HCT116 (cell line): ENCODE data around the gene ARID5B. TPM values are rescaled to one million over a fixed set of nuclear protein-coding genes. Genes with fewer than 3 reads are reported as not detected.

Experiments
- ATAC-seq: fragments of 200-7000 bp; cut with Tn5 transposase; 2 replicates; pipeline ENCODE4 v1.9.1; 2020; ENCODE audit warnings: mild to moderate bottlenecking, moderate library complexity
- BruUV-seq: library from RNA; stranded (reverse); fragments of 400-500 nt; replicated peaks from 2 replicates; lab custom pipeline; 2021; lab: Mats Ljungman, UMichigan
- CTCF ChIA-PET: fragments of 300-600 bp; sonication (Branson Sonifier 250); formaldehyde crosslinking; loops from one replicate; lab custom pipeline; 2021; ENCODE audit warnings: antibody characterized with exemption; lab: Charles Lee
- POLR2A ChIA-PET: fragments of 300-600, 350-600 bp; sonication (Branson Sonifier 250); formaldehyde crosslinking; loops from one replicate; lab custom pipeline; 2021; ENCODE audit warnings: antibody characterized with exemption; lab: Charles Lee
- RAD21 ChIA-PET, 2 experiments: fragments of 300-600 bp; sonication (Branson Sonifier 250); formaldehyde crosslinking; loops; one replicate each; lab custom pipeline; 2023; ENCODE audit warnings: low total read pairs in 2 of 2; ENCODE audit not compliant: uncharacterized antibody in 2 of 2, unreplicated experiment in 2 of 2, low non-redundant PET in 1 of 2; lab: Charles Lee
- DNase-seq: peaks from one replicate; pipeline ENCODE4 v3.0.0-alpha.2; 2010; ENCODE audit warnings: low read depth, low spot score
- H2AFZ ChIP-seq: fragments of 200-600 bp; shearing (Covaris generic), sonication (generic); 2 replicates; pipeline ENCODE4 v1.6.1; 2017; ENCODE audit warnings: low read depth, mixed run types, mixed read lengths, antibody characterized with exemption, low read length; ENCODE audit not compliant: poor library complexity, severe bottlenecking
- H3K27ac ChIP-seq: 2 replicates; pipeline ENCODE4 v1.5.1; 2012; ENCODE audit warnings: low read depth, low read length
- H3K27me3 ChIP-seq: fragments of 200-600 bp; sonication (generic); 2 replicates; pipeline ENCODE4 v1.6.1; 2016; ENCODE audit warnings: mixed run types, low read length, mixed read lengths; ENCODE audit not compliant: insufficient read depth
- H3K36me3 ChIP-seq, 2 experiments: fragments of 200-500 bp in 1 of 2; fragments of 200-600 bp in 1 of 2; sonication (Bioruptor generic) in 1 of 2; sonication (generic) in 1 of 2; 2 replicates each; pipeline versions ENCODE4 v1.5.1 to v1.6.1; 2014 to 2016; ENCODE audit warnings: low read length in 2 of 2, inconsistent platforms in 1 of 2, mixed read lengths in 1 of 2, mixed run types in 1 of 2; ENCODE audit not compliant: insufficient read depth in 2 of 2, control insufficient read depth in 1 of 2
- H3K4me1 ChIP-seq, 2 experiments: fragments of 200-600 bp in 1 of 2; sonication (generic) in 1 of 2; 2 replicates each; pipeline versions ENCODE4 v1.5.1 to v1.6.1; 2012 to 2017; ENCODE audit warnings: low read length in 2 of 2, inconsistent platforms in 1 of 2, mild to moderate bottlenecking in 1 of 2, mixed read lengths in 1 of 2, mixed run types in 1 of 2, moderate library complexity in 1 of 2; ENCODE audit not compliant: insufficient read depth in 2 of 2, control insufficient read depth in 1 of 2
- H3K4me2 ChIP-seq: fragments of 200-600 bp; sonication (generic); 2 replicates; pipeline ENCODE4 v1.6.1; 2017; ENCODE audit warnings: mixed run types, low read length, mixed read lengths
- H3K4me3 ChIP-seq, 2 experiments: fragments of 200-600 bp in 1 of 2; sonication (generic) in 1 of 2; replicated peaks in 1 of 2; 2 replicates each; pipeline ENCODE4 v1.5.1; 2011 to 2016; ENCODE audit warnings: low read length in 2 of 2, control low read depth in 1 of 2, low read depth in 1 of 2, mild to moderate bottlenecking in 1 of 2, mixed read lengths in 1 of 2, mixed run types in 1 of 2
- H3K79me2 ChIP-seq: fragments of 200-600 bp; sonication (generic); 2 replicates; pipeline ENCODE4 v1.6.1; 2017; ENCODE audit warnings: mild to moderate bottlenecking, mixed run types, low read length, moderate library complexity, mixed read lengths; ENCODE audit not compliant: insufficient read depth
- H3K9ac ChIP-seq: fragments of 200-600 bp; sonication (generic); 2 replicates; pipeline ENCODE4 v1.6.1; 2016; ENCODE audit warnings: low read length, mixed read lengths
- H3K9me2 ChIP-seq: fragments of 200-600 bp; sonication (generic), shearing (Covaris generic); 2 replicates; pipeline ENCODE4 v1.6.1; 2017; ENCODE audit warnings: mixed run types, mild to moderate bottlenecking, moderate library complexity; ENCODE audit not compliant: insufficient read depth
- H3K9me3 ChIP-seq, 2 experiments: fragments of 200-500 bp in 1 of 2; fragments of 200-600 bp in 1 of 2; sonication (Bioruptor generic) in 1 of 2; sonication (generic) in 1 of 2; 2 replicates each; pipeline ENCODE4 v1.6.1; 2014 to 2017; ENCODE audit warnings: low read length in 2 of 2, mixed read lengths in 2 of 2, inconsistent platforms in 1 of 2, low read depth in 1 of 2, mild to moderate bottlenecking in 1 of 2, mixed run types in 1 of 2, moderate library complexity in 1 of 2; ENCODE audit not compliant: control insufficient read depth in 1 of 2, insufficient read depth in 1 of 2
- H4K20me1 ChIP-seq: fragments of 200-600 bp; sonication (generic), shearing (Covaris generic); 2 replicates; pipeline ENCODE4 v1.6.1; 2017; ENCODE audit warnings: mixed run types, mild to moderate bottlenecking, moderate library complexity; ENCODE audit not compliant: insufficient read depth
- CBX3 ChIP-seq: IDR thresholded peaks from 2 replicates; pipeline ENCODE4 v1.6.1; 2012; ENCODE audit warnings: low read depth
- CEBPB ChIP-seq: IDR thresholded peaks from 2 replicates; pipeline ENCODE4 v1.6.1; 2012; ENCODE audit warnings: low read depth
- EGR1 ChIP-seq: IDR thresholded peaks from 2 replicates; pipeline ENCODE4 v1.6.1; 2012; ENCODE audit warnings: low read depth
- EZH2 ChIP-seq: fragments of 200-600 bp; sonication (generic); IDR thresholded peaks from 2 replicates; pipeline ENCODE4 v1.6.1; 2017; ENCODE audit warnings: antibody characterized with exemption, mixed run types
- JUND ChIP-seq: IDR thresholded peaks from 2 replicates; pipeline ENCODE4 v1.6.1; 2012
- POLR2AphosphoS5 ChIP-seq: IDR thresholded peaks from 2 replicates; pipeline ENCODE4 v1.6.1; 2011; ENCODE audit warnings: mild to moderate bottlenecking, low read depth, low read length, moderate library complexity
- SP1 ChIP-seq: IDR thresholded peaks from 2 replicates; pipeline ENCODE4 v1.6.1; 2012; ENCODE audit warnings: low read depth
- SRF ChIP-seq: IDR thresholded peaks from 2 replicates; pipeline ENCODE4 v1.6.1; 2012; ENCODE audit warnings: low read depth
- TCF7L2 ChIP-seq: IDR thresholded peaks from 2 replicates; pipeline ENCODE4 v1.7.0; 2011; ENCODE audit warnings: borderline replicate concordance, inconsistent platforms; ENCODE audit not compliant: insufficient read depth, insufficient read length; ENCODE audit errors: extremely low read depth
- YY1 ChIP-seq: IDR thresholded peaks from 2 replicates; pipeline ENCODE4 v1.6.1; 2011; ENCODE audit warnings: low read length, low read depth, moderate library complexity, mild to moderate bottlenecking; ENCODE audit not compliant: insufficient replicate concordance; ENCODE audit errors: extremely low read depth
- ZFX ChIP-seq: fragments of 450-650 bp; IDR thresholded peaks from 2 replicates; pipeline ENCODE4 v1.6.1; 2017
- ZNF274 ChIP-seq: fragments of 200-500 bp; sonication (Bioruptor generic); IDR thresholded peaks from 2 replicates; pipeline ENCODE4 v1.6.1; 2014; ENCODE audit warnings: mild to moderate bottlenecking, low read depth, low read length, inconsistent platforms
- intact Hi-C: fragments of 100-400 bp; cut with micrococcal nuclease; formaldehyde crosslinking; loops from 2 replicates; pipeline ENCODE4 v1.10.0; 2022
- total RNA-seq: library from RNA; stranded (reverse); gene quantifications from one replicate; pipeline ENCODE4 v1.2.1, GENCODE V29; 2021; ENCODE audit not compliant: unreplicated experiment
- TF ChIP-seq, protein P1 (sequence below), 3 experiments: fragments of 200-600 bp in 1 of 3; sonication (generic) in 1 of 3; IDR thresholded peaks in 2 of 3; conservative IDR thresholded peaks in 1 of 3; 2 replicates each; pipeline ENCODE4 v1.5.1; 2012 to 2017; ENCODE audit warnings: low read depth in 2 of 3, low read length in 2 of 3, antibody characterized with exemption in 1 of 3, borderline replicate concordance in 1 of 3, control low read depth in 1 of 3, mild to moderate bottlenecking in 1 of 3, mixed read lengths in 1 of 3, mixed run types in 1 of 3, moderate library complexity in 1 of 3; ENCODE audit not compliant: insufficient read depth in 1 of 3
- TF ChIP-seq, protein P2 (sequence below): IDR thresholded peaks from 2 replicates; pipeline ENCODE4 v1.6.1; 2012
- TF ChIP-seq, protein P3 (sequence below): IDR thresholded peaks from 2 replicates; pipeline ENCODE4 v1.6.1; 2012

Gene ARID5B
- total RNA-seq, 1 experiment from 2014 or later, result 4.7 TPM

DNA sequence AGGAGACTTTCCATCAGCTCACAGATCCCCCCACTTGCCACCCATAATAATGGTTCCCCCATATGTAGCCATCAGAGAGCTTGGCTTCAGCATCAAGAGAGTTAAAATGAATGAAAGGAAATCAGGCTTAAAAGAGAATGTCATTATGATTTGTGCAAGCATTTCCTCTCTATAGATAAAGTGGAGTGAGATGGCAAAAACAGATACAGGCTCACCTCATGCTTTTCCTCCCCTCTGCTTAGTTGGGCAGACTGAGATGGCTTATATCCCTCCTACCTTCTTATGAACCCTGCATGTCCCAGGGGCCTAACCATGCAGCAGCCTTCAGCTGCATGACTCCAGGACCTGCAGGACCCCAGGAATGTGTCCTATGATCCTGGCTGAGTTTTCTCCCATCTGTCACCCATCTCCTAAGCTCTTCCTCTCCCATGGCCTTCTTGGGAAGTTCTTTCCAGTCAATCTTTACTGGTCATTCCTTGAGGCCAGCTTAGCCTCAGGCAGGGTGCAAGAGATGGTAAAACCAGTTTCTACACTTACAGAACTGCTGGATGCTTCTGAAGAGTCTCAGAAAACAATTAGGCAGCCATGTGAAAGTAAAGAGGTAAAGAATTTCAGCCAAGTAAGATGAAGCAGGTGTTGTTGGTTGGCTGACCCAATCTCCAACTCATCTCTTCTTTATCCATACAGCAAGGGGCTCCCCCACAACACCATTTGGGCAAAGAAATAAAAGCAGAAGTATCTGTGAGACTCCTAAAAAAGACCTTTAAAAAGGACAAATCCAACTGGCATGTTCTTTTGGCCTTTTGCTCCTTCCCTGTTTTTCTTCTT lies 207.5 kb downstream of the ARID5B start:
- CTCF ChIA-PET, result no interaction called here
- no peaks in the 10 kb centered on the region for H4K20me1 ChIP-seq
- DNase-seq, result no peak

DNA sequence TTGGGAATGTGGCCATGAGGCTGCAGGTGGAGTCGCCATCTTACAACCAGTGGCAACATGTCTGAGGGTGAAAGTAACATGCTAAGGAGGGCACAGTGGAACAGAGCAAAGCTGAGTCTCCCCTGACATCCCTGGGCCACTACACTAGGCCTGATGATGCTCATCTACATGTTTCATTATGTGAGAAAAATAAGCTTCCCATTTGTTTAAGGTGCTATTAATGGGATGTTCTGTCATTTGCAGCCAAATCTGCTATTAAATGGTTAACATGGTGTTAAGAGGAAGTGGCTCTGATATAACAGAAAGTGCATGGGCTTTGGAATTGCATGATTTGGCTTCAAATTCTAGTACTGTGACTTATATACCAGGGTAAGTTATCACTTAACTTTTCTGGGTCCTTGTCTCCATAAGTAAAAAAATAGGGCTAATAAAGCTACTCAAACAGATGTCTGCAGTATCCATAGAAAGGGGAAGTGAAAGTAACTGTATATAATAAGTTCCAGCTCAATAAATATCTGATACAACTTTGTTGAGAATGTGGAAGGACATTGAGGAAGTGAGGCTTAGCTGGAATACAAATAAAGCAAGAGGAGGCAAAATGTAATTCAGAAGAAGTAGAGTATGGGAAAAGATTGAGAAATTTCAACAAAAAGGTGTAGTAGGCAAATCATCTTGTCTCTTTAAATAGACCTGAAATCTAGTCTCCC lies 208.2 kb downstream of the ARID5B start:
- Histone ChIP-seq H3K4me3 (no peak overlapping the region), H3K36me3 (no peaks in the 10 kb centered on the region), H3K79me2 (no peaks in the 10 kb centered on the region), H3K4me1 (peaks cover 5% of the 10 kb centered on the region in 2 experiments; a peak in 2 of 4 replicates), H3K27me3 (no peaks in the 10 kb centered on the region), H4K20me1 (no peaks in the 10 kb centered on the region), H3K4me2 (no peak overlapping the region), H3K27ac (no peak overlapping the region), H3K9me2 (no peaks in the 10 kb centered on the region), H3K9ac (no peak overlapping the region), H3K9me3 (no peaks in the 10 kb centered on the region), H2AFZ (no peak overlapping the region)
- POLR2A ChIA-PET, result no interaction called here
- intact Hi-C loops, result no loop called here
- RAD21 ChIA-PET, result no interaction called here
- no TSS peak for BruUV-seq
- DNase-seq (no peak), ATAC-seq (no peak)
- CTCF ChIA-PET, result no interaction called here
- no peak for TF ChIP-seq SP1
- no peak for TF ChIP-seq SRF
- TF ChIP-seq ZFX, result no peak
- no peak for TF ChIP-seq TCF7L2
- TF ChIP-seq CBX3, result no peak
- TF ChIP-seq, protein P1, sequence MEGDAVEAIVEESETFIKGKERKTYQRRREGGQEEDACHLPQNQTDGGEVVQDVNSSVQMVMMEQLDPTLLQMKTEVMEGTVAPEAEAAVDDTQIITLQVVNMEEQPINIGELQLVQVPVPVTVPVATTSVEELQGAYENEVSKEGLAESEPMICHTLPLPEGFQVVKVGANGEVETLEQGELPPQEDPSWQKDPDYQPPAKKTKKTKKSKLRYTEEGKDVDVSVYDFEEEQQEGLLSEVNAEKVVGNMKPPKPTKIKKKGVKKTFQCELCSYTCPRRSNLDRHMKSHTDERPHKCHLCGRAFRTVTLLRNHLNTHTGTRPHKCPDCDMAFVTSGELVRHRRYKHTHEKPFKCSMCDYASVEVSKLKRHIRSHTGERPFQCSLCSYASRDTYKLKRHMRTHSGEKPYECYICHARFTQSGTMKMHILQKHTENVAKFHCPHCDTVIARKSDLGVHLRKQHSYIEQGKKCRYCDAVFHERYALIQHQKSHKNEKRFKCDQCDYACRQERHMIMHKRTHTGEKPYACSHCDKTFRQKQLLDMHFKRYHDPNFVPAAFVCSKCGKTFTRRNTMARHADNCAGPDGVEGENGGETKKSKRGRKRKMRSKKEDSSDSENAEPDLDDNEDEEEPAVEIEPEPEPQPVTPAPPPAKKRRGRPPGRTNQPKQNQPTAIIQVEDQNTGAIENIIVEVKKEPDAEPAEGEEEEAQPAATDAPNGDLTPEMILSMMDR (IDR thresholded peaks at IDR 0.05 in 2 of 3, conservative IDR thresholded peaks at IDR 0.05 in 1 of 3; ENCODE audit: borderline replicate concordance in 1 of 3, insufficient read depth in 1 of 3, low read depth in 2 of 3, low read length in 2 of 3), result no peak
- no peak for TF ChIP-seq CEBPB
- TF ChIP-seq ZNF274, result no peak
- TF ChIP-seq, protein P2, sequence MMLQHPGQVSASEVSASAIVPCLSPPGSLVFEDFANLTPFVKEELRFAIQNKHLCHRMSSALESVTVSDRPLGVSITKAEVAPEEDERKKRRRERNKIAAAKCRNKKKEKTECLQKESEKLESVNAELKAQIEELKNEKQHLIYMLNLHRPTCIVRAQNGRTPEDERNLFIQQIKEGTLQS, result no peak
- TF ChIP-seq EGR1, result no peak
- no peak for TF ChIP-seq POLR2AphosphoS5
- no peak for TF ChIP-seq YY1
- TF ChIP-seq, protein P3, sequence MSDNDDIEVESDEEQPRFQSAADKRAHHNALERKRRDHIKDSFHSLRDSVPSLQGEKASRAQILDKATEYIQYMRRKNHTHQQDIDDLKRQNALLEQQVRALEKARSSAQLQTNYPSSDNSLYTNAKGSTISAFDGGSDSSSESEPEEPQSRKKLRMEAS, result no peak
- no peak for TF ChIP-seq JUND

More for the DNA sequence above, 207.5 kb downstream of the ARID5B start:
- no peaks in the 10 kb centered on the region for H3K36me3 ChIP-seq
- H2AFZ ChIP-seq, result no peak overlapping the region
- H3K9ac ChIP-seq, result no peak overlapping the region
- intact Hi-C loops, result no loop called here
- BruUV-seq, result no TSS peak
- H3K4me2 ChIP-seq, result no peak overlapping the region
- POLR2A ChIA-PET, result no interaction called here
- no peaks in the 10 kb centered on the region for H3K79me2 ChIP-seq
- H3K9me2 ChIP-seq, result no peaks in the 10 kb centered on the region
- RAD21 ChIA-PET, result no interaction called here
- no peak overlapping the region for H3K4me3 ChIP-seq
- H3K9me3 ChIP-seq, result no peaks in the 10 kb centered on the region
- ATAC-seq, result no peak
- H3K4me1 ChIP-seq, result peaks cover 5% of the 10 kb centered on the region in 2 experiments; a peak in 2 of 4 replicates
- TF ChIP-seq CBX3 (no peak), EZH2 (no peak), POLR2AphosphoS5 (no peak), SRF (no peak)
- TF ChIP-seq, protein P2, result no peak
- H3K27ac ChIP-seq, result no peak overlapping the region
- no peaks in the 10 kb centered on the region for H3K27me3 ChIP-seq
